CD14-positive monocyte (primary cell): ENCODE results near the gene NDUFAF8. TPM values are rescaled to one million over a fixed set of nuclear protein-coding genes. Genes with fewer than 3 reads are reported as not detected.

ENCODE experiments used
- DNase-seq, 3 donors: peaks; one replicate each; pipeline ENCODE4 v3.0.0-alpha.2; 2011 to 2022
- H2AFZ ChIP-seq: 2 replicates; pipeline ENCODE4 v1.6.0; 2012; ENCODE audit warnings: mild to moderate bottlenecking, low read depth, low read length, inconsistent platforms; ENCODE audit not compliant: insufficient read depth, poor library complexity, severe bottlenecking
- H3K27ac ChIP-seq, 2 donors: 1 replicate in 1 of 2; 2 replicates in 1 of 2; pipeline ENCODE4 v1.5.1; 2012 to 2013; ENCODE audit warnings: low read length in 2 of 2, control low read depth in 1 of 2, inconsistent platforms in 1 of 2, low read depth in 1 of 2, mild to moderate bottlenecking in 1 of 2
- H3K27me3 ChIP-seq, 2 donors: one replicate each; pipeline versions ENCODE4 v1.6.0 to v1.6.1; 2011 to 2013; ENCODE audit warnings: low read length in 2 of 2; ENCODE audit not compliant: control insufficient read depth in 2 of 2, insufficient read depth in 2 of 2
- H3K36me3 ChIP-seq, 2 donors: replicated peaks in 1 of 2; 1 replicate in 1 of 2; 2 replicates in 1 of 2; pipeline versions ENCODE4 v1.5.1 to v1.6.1; 2012 to 2013; ENCODE audit warnings: low read length in 2 of 2, control low read depth in 1 of 2, inconsistent platforms in 1 of 2, mild to moderate bottlenecking in 1 of 2; ENCODE audit not compliant: insufficient read depth in 2 of 2, control insufficient read depth in 1 of 2
- H3K4me1 ChIP-seq, 2 donors: 1 replicate in 1 of 2; 2 replicates in 1 of 2; pipeline versions ENCODE4 v1.5.1 to v1.6.1; 2012 to 2013; ENCODE audit warnings: low read length in 2 of 2, control low read depth in 1 of 2, inconsistent platforms in 1 of 2, mild to moderate bottlenecking in 1 of 2, moderate library complexity in 1 of 2; ENCODE audit not compliant: insufficient read depth in 2 of 2, control insufficient read depth in 1 of 2
- H3K4me2 ChIP-seq: replicated peaks from 2 replicates; pipeline ENCODE3; 2012; ENCODE audit warnings: low read length, moderate library complexity, mild to moderate bottlenecking; ENCODE audit not compliant: poor library complexity, severe bottlenecking; ENCODE audit errors: extremely low read depth
- H3K4me3 ChIP-seq, 3 experiments: fragments of 200-600 bp in 1 of 3; sonication (generic) in 1 of 3; replicated peaks in 1 of 3; 1 replicate in 2 of 3; 2 replicates in 1 of 3; pipeline ENCODE4 v1.5.1; 2011 to 2013; ENCODE audit warnings: low read length in 3 of 3, mild to moderate bottlenecking in 3 of 3, control low read depth in 2 of 3, low read depth in 2 of 3, inconsistent platforms in 1 of 3, moderate library complexity in 1 of 3
- H3K79me2 ChIP-seq: 2 replicates; pipeline ENCODE4 v1.6.0; 2012; ENCODE audit warnings: mild to moderate bottlenecking, control low read depth, inconsistent platforms, low read length, moderate library complexity; ENCODE audit not compliant: insufficient read depth
- H3K9ac ChIP-seq: 2 replicates; pipeline ENCODE4 v1.6.0; 2017; ENCODE audit warnings: low read length, mild to moderate bottlenecking; ENCODE audit not compliant: insufficient read depth, poor library complexity, severe bottlenecking
- H3K9me3 ChIP-seq, 2 donors: replicated peaks in 1 of 2; 1 replicate in 1 of 2; 2 replicates in 1 of 2; pipeline versions ENCODE4 v1.5.1 to v1.6.1; 2012 to 2013; ENCODE audit warnings: low read length in 2 of 2, control low read depth in 1 of 2; ENCODE audit not compliant: control insufficient read depth in 1 of 2, insufficient read depth in 1 of 2
- H4K20me1 ChIP-seq: 2 replicates; pipeline ENCODE4 v1.6.0; 2012; ENCODE audit warnings: mild to moderate bottlenecking, low read length, control low read depth, moderate library complexity; ENCODE audit not compliant: insufficient read depth
- H3K27ac Mint-ChIP-seq, 7 donors: one replicate each; pipeline ENCODE4 v1.8.0; 2020; ENCODE audit warnings: mild to moderate bottlenecking in 7 of 7, mixed read lengths in 7 of 7, moderate library complexity in 6 of 7, inconsistent platforms in 2 of 7
- H3K27me3 Mint-ChIP-seq, 3 donors: one replicate each; pipeline ENCODE4 v1.8.0; 2021 to 2022; ENCODE audit warnings: low read depth in 3 of 3, mild to moderate bottlenecking in 3 of 3, mixed read lengths in 3 of 3, moderate library complexity in 3 of 3, inconsistent platforms in 1 of 3
- H3K36me3 Mint-ChIP-seq, 2 donors: one replicate each; pipeline ENCODE4 v1.8.0; 2020; ENCODE audit warnings: mixed read lengths in 2 of 2, inconsistent platforms in 1 of 2, mild to moderate bottlenecking in 1 of 2
- H3K4me1 Mint-ChIP-seq: one replicate; pipeline ENCODE4 v1.8.0; 2020; ENCODE audit warnings: mild to moderate bottlenecking, mixed read lengths
- H3K4me3 Mint-ChIP-seq, 2 donors: one replicate each; pipeline ENCODE4 v1.8.0; 2020; ENCODE audit warnings: mild to moderate bottlenecking in 2 of 2, mixed read lengths in 2 of 2, moderate library complexity in 1 of 2
- H3K9me3 Mint-ChIP-seq, 7 donors: one replicate each; pipeline ENCODE4 v1.8.0; 2020 to 2022; ENCODE audit warnings: mixed read lengths in 7 of 7, mild to moderate bottlenecking in 6 of 7, moderate library complexity in 6 of 7, inconsistent platforms in 2 of 7
- WGBS: methylation state at CpG from one replicate; pipeline ENCODE4 v1.1.5; 2013; ENCODE audit warnings: missing lambda C conversion rate; ENCODE audit not compliant: insufficient coverage; 5-methylcytosine and 5-hydroxymethylcytosine counted together
- intact Hi-C, 2 donors: fragments of 100-400 bp; cut with micrococcal nuclease; formaldehyde crosslinking; loops; one replicate each; pipeline versions ENCODE4 v1.15.0 to v1.15.1; 2023
- polyA plus RNA-seq, 3 donors: library from polyadenylated mRNA; depleted of rRNA in 1 of 3; unstranded in 2 of 3; stranded (reverse) in 1 of 3; fragments of 300-500 nt in 2 of 3; fragments of >200 nt in 1 of 3; fragmentation: Illumina TruSeq in 2 of 3; gene quantifications; 1 replicate in 2 of 3; 2 replicates in 1 of 3; pipeline ENCODE4 v1.2.3, GENCODE V29; 2012 to 2021
- TF ChIP-seq, protein P1 (sequence below): fragments of 200-600 bp; IDR thresholded peaks from one replicate; pipeline ENCODE4 v1.8.0; 2022; ENCODE audit warnings: antibody characterized with exemption, mild to moderate bottlenecking

NDUFAF8 gene
- polyA plus RNA-seq, 3 donors = 27.0 to 61.3 (median 41.0) TPM

- Mint-ChIP-seq H3K4me1 (peaks cover 27% of the 10 kb centered on the region), H3K4me3 (no peak overlapping the region), H3K27ac (peak overlapping the region in 1 of 7 donors; percentile 62), H3K9me3 (peaks cover 0 to 5% (median 0%) of the 10 kb centered on the region in 7 donors), H3K36me3 (peaks cover 48 to 69% of the 10 kb centered on the region in 2 donors), H3K27me3 (peaks cover 0 to under 1% (median 0%) of the 10 kb centered on the region in 3 donors)
- Histone ChIP-seq H3K27ac (no peak overlapping the region), H4K20me1 (peaks cover 81% of the 10 kb centered on the region), H2AFZ (no peak overlapping the region), H3K4me1 (peaks cover 18 to 22% of the 10 kb centered on the region in 2 donors), H3K79me2 (peaks cover 22% of the 10 kb centered on the region), H3K4me3 (no peak overlapping the region), H3K4me2 (no peak overlapping the region), H3K36me3 (peaks cover 47 to 64% of the 10 kb centered on the region in 2 donors), H3K9ac (no peak overlapping the region), H3K9me3 (no peaks in the 10 kb centered on the region), H3K27me3 (no peaks in the 10 kb centered on the region)
- intact Hi-C loops = loop anchor here (1.0 to 5.0 kb wide), 2 partner anchors 348 to 350 kb away; no protein-coding TSS in a partner anchor
- 90% methylated on average over 27 of the region's 29 CpGs for WGBS
- TF ChIP-seq, protein P1, sequence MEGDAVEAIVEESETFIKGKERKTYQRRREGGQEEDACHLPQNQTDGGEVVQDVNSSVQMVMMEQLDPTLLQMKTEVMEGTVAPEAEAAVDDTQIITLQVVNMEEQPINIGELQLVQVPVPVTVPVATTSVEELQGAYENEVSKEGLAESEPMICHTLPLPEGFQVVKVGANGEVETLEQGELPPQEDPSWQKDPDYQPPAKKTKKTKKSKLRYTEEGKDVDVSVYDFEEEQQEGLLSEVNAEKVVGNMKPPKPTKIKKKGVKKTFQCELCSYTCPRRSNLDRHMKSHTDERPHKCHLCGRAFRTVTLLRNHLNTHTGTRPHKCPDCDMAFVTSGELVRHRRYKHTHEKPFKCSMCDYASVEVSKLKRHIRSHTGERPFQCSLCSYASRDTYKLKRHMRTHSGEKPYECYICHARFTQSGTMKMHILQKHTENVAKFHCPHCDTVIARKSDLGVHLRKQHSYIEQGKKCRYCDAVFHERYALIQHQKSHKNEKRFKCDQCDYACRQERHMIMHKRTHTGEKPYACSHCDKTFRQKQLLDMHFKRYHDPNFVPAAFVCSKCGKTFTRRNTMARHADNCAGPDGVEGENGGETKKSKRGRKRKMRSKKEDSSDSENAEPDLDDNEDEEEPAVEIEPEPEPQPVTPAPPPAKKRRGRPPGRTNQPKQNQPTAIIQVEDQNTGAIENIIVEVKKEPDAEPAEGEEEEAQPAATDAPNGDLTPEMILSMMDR = no peak
- no peak for DNase-seq
Observed at GRCh38 chr17:81251709-81252301, 12.7 kb downstream of the NDUFAF8 start.

- intact Hi-C loops = loop anchor here in 1 of 2 donors (5.0 kb wide), 1 partner anchor 350 kb away; no protein-coding TSS in a partner anchor
- H3K27me3 ChIP-seq = no peaks in the 10 kb centered on the region
- peaks cover 79% of the 10 kb centered on the region for H4K20me1 ChIP-seq
- peaks cover 22% of the 10 kb centered on the region for H3K79me2 ChIP-seq
- no peak overlapping the region for H3K4me3 ChIP-seq
- 93% methylated on average over 5 of the region's 15 CpGs for WGBS
- Mint-ChIP-seq H3K36me3 (peaks cover 51 to 69% of the 10 kb centered on the region in 2 donors), H3K9me3 (peaks cover 0 to 5% (median 0%) of the 10 kb centered on the region in 7 donors), H3K27ac (peak overlapping the region in 2 of 7 donors; percentile 20 to 62), H3K27me3 (peaks cover 0 to 2% (median 0%) of the 10 kb centered on the region in 3 donors), H3K4me3 (no peak overlapping the region), H3K4me1 (peaks cover 27% of the 10 kb centered on the region)
- TF ChIP-seq, protein P1 = no peak
- no peak overlapping the region for H3K27ac ChIP-seq
- H3K9ac ChIP-seq = no peak overlapping the region
- peaks cover 18 to 22% of the 10 kb centered on the region in 2 donors for H3K4me1 ChIP-seq
- H3K9me3 ChIP-seq = no peaks in the 10 kb centered on the region
- peaks cover 47 to 64% of the 10 kb centered on the region in 2 donors for H3K36me3 ChIP-seq
- H2AFZ ChIP-seq = no peak overlapping the region
- DNase-seq = no peak
- no peak overlapping the region for H3K4me2 ChIP-seq
Observed at GRCh38 chr17:81252326-81252986, 13.3 kb downstream of the NDUFAF8 start.
